ENCODE results near the gene DEFB127. TPM values are rescaled to one million over a fixed set of nuclear protein-coding genes. Genes with fewer than 3 reads are reported as not detected.

The DEFB127 gene
- not detected in 2 replicates for total RNA-seq

DNA sequence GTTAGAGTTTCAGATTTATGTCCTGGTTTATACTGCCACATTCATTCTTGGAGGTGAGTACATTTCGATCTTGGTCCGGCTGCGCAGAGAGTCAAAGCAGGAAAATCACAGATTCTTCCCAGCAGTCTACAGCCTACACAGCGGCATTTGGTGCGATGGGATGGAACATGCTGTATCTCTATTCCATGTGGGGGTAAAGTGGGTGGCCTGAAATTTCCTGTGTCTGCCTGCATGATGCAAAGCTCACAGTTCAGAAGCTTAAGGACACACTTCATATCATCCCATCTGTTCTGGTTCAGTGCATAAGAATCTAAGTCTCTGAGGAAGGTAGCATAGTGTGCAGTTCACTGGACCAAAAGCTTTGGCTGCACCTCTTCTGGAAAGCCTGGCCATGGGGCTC, at the start of gene DEFB127:
DEFB127 (plus strand) TSS at position 301 of the 400 bp plus-strand sequence; CDS start at position 392, 91 bp downstream.

DNA sequence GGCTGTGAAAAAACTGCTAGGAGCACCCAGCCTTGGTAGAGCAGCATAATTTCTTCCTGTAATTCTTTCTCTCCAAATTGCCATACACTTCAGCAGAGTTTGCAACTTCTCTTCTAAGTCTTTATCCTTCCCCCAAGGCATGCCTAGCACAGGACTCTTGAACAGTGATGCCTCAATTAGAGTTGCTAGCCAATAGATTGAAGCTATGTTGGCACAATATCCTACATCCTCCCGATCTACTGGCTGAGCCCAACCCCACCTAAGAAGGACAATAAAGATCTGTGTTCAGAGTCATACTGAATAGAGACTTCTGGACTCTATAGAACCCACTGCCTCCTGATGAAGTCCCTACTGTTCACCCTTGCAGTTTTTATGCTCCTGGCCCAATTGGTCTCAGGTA, 15.0 kb upstream of the DEFB127 start, which contains the start of gene DEFB126:
DEFB126 (plus strand) TSS at position 301 of the 400 bp plus-strand sequence; CDS start at position 340, 39 bp downstream.

DNA sequence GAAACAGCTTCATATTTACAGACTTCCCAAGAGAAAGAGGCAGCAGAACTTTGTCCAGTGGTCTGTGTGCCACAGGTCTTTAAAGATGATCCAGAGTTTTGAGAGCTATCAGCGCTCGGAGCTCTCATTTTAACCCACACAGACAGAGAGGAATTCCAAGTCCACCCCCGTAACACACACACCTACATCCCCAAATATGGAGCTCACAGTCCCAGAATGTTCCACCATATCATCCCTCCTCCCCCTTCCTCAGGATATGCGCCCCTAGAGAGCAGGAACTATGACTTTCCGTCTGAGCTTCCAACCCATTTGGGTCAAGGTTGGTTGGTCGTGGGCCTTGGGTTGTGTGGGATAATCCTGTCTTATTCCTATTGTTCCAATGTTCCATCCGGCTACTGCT, 32.4 kb downstream of the DEFB127 start, which contains the start of gene DEFB128:
DEFB128 (minus strand) TSS at position 101 of the 400 bp plus-strand sequence; CDS start at position 13, 88 bp downstream.

Other genes starting within 250 kb of the DEFB127 start
- gene DEFB125, start 69.8 kb upstream of the DEFB127 start, total RNA-seq = not detected in 2 replicates
- gene DEFB126, start 14.9 kb upstream of the DEFB127 start, total RNA-seq = not detected in 2 replicates
- gene DEFB128, start 32.3 kb downstream of the DEFB127 start, total RNA-seq = not detected in 2 replicates
- gene DEFB129, start 69.8 kb downstream of the DEFB127 start, total RNA-seq = not detected in 2 replicates
- not detected in 2 replicates for gene DEFB132, start 100.3 kb downstream of the DEFB127 start, total RNA-seq
- gene C20orf96, start 133.3 kb downstream of the DEFB127 start, total RNA-seq = 2.9 and 4.8 TPM in 2 replicates
- gene ZCCHC3, start 140.1 kb downstream of the DEFB127 start, total RNA-seq = 11.4 and 13.7 TPM in 2 replicates
- 7.0 and 8.5 TPM in 2 replicates for gene SOX12, start 168.1 kb downstream of the DEFB127 start, total RNA-seq
- 24.0 and 57.5 TPM in 2 replicates for gene NRSN2, start 189.7 kb downstream of the DEFB127 start, total RNA-seq
- gene TRIB3, start 223.3 kb downstream of the DEFB127 start, total RNA-seq = 61.1 and 63.4 TPM in 2 replicates